Parathyroid adenoma (tissue), 2 donors: ENCODE measurements around the gene KDM1A.
"Not testable (repeated sequence)": the region's sequence is repeated elsewhere in the genome, so short reads cannot be mapped to it uniquely, and the experiment has no call there.

Source experiments
- H2AFZ ChIP-seq: fragments of 300-600 bp; sonication (generic); one replicate; pipeline ENCODE4 v1.7.0; 2017; ENCODE audit warnings: antibody characterized with exemption, mild to moderate bottlenecking
- H3K27ac ChIP-seq: fragments of 300-600 bp; sonication (generic); one replicate; pipeline ENCODE4 v1.7.0; 2017
- H3K27me3 ChIP-seq: fragments of 300-600 bp; sonication (generic); one replicate; pipeline ENCODE4 v1.7.0; 2017; ENCODE audit warnings: low read length; ENCODE audit not compliant: control insufficient read depth, insufficient read depth
- H3K36me3 ChIP-seq: fragments of 300-600 bp; sonication (generic); one replicate; pipeline ENCODE4 v1.7.0; 2017; ENCODE audit warnings: low read length; ENCODE audit not compliant: control insufficient read depth, insufficient read depth
- H3K4me1 ChIP-seq: fragments of 300-600 bp; sonication (generic); one replicate; pipeline ENCODE4 v1.7.0; 2017; ENCODE audit warnings: control low read depth
- H3K4me2 ChIP-seq: fragments of 300-600 bp; sonication (generic); one replicate; pipeline ENCODE4 v1.7.0; 2017; ENCODE audit warnings: low read length
- H3K4me3 ChIP-seq: fragments of 300-600 bp; sonication (generic); one replicate; pipeline ENCODE4 v1.7.0; 2017; ENCODE audit warnings: low read depth, low read length
- H3K79me2 ChIP-seq: fragments of 300-600 bp; sonication (generic); one replicate; pipeline ENCODE4 v1.7.0; 2017; ENCODE audit warnings: control low read depth
- H3K9ac ChIP-seq: fragments of 300-600 bp; sonication (generic); one replicate; pipeline ENCODE4 v1.7.0; 2017; ENCODE audit warnings: mild to moderate bottlenecking
- H3K9me3 ChIP-seq: fragments of 300-600 bp; sonication (generic); one replicate; pipeline ENCODE4 v1.7.0; 2017; ENCODE audit warnings: low read length; ENCODE audit not compliant: control insufficient read depth
- CTCF ChIP-seq: fragments of 300-600 bp; sonication (generic); IDR thresholded peaks from one replicate; pipeline ENCODE4 v1.7.0; 2017; ENCODE audit warnings: antibody characterized with exemption, mild to moderate bottlenecking
- donor health status: primary hyperparathyroidism.

Gene KDM1A

GRCh38 chr1:22972760-22973159 is 46.5 kb upstream of the KDM1A start, which contains the start of gene LACTBL1:
Gene LACTBL1 (minus strand): TSS chr1:22972866. CDS start chr1:22972316, 550 bp downstream.
- no peak within 1 kb of the TSS for H3K9ac ChIP-seq
- no peaks in the 10 kb centered on the region for H3K9me3 ChIP-seq
- H3K4me2 ChIP-seq = no peak within 1 kb of the TSS
- H3K79me2 ChIP-seq = no peaks in the 10 kb centered on the region
- no peak within 1 kb of the TSS for H2AFZ ChIP-seq
- no peaks in the 10 kb centered on the region for H3K4me1 ChIP-seq
- no peak for TF ChIP-seq CTCF
- no peaks in the 10 kb centered on the region for H3K27me3 ChIP-seq
- H3K4me3 ChIP-seq = no peak within 1 kb of the TSS
- H3K36me3 ChIP-seq = no peaks in the 10 kb centered on the region
- no peak within 1 kb of the TSS for H3K27ac ChIP-seq

GRCh38 chr1:22975694-22976093 is 43.6 kb upstream of the KDM1A start:
- H3K9me3 ChIP-seq = no peaks in the 10 kb centered on the region
- H3K9ac ChIP-seq = no peak overlapping the region
- H3K4me3 ChIP-seq = no peak overlapping the region
- no peak overlapping the region for H2AFZ ChIP-seq
- H3K27ac ChIP-seq = no peak overlapping the region
- no peaks in the 10 kb centered on the region for H3K27me3 ChIP-seq
- TF ChIP-seq CTCF = no peak
- no peaks in the 10 kb centered on the region for H3K4me1 ChIP-seq
- H3K4me2 ChIP-seq = no peak overlapping the region
- no peaks in the 10 kb centered on the region for H3K79me2 ChIP-seq
- no peaks in the 10 kb centered on the region for H3K36me3 ChIP-seq

GRCh38 chr1:22976127-22976460 is 43.2 kb upstream of the KDM1A start:
- no peak for TF ChIP-seq CTCF
- Histone ChIP-seq H3K79me2 (no peaks in the 10 kb centered on the region), H3K9me3 (no peaks in the 10 kb centered on the region), H3K4me3 (no peak overlapping the region), H3K27ac (no peak overlapping the region), H3K4me2 (no peak overlapping the region), H3K36me3 (no peaks in the 10 kb centered on the region), H3K4me1 (no peaks in the 10 kb centered on the region), H3K9ac (no peak overlapping the region), H2AFZ (peak overlapping the region; percentile 38), H3K27me3 (no peaks in the 10 kb centered on the region)

GRCh38 chr1:22976461-22977243 is 42.6 kb upstream of the KDM1A start:
- peak overlapping the region; percentile 38 for H2AFZ ChIP-seq
- peak; percentile 62 for TF ChIP-seq CTCF
- no peak overlapping the region for H3K4me2 ChIP-seq
- no peak overlapping the region for H3K27ac ChIP-seq
- H3K79me2 ChIP-seq = no peaks in the 10 kb centered on the region
- no peaks in the 10 kb centered on the region for H3K36me3 ChIP-seq
- H3K4me1 ChIP-seq = no peaks in the 10 kb centered on the region
- no peaks in the 10 kb centered on the region for H3K9me3 ChIP-seq
- no peak overlapping the region for H3K4me3 ChIP-seq
- no peaks in the 10 kb centered on the region for H3K27me3 ChIP-seq
- H3K9ac ChIP-seq = no peak overlapping the region

GRCh38 chr1:22978299-22978698 is 41.0 kb upstream of the KDM1A start:
- Histone ChIP-seq H3K27me3 (no peaks in the 10 kb centered on the region), H3K4me3 (no peak overlapping the region), H3K79me2 (no peaks in the 10 kb centered on the region), H3K9ac (no peak overlapping the region), H3K36me3 (no peaks in the 10 kb centered on the region), H3K27ac (no peak overlapping the region), H3K9me3 (no peaks in the 10 kb centered on the region), H3K4me2 (no peak overlapping the region), H3K4me1 (no peaks in the 10 kb centered on the region), H2AFZ (no peak overlapping the region)
- no peak for TF ChIP-seq CTCF

- not testable (repeated sequence) for H3K9ac ChIP-seq, H3K27ac ChIP-seq, H3K79me2 ChIP-seq, H3K36me3 ChIP-seq, H3K4me2 ChIP-seq, H3K9me3 ChIP-seq, H3K4me3 ChIP-seq, H3K4me1 ChIP-seq, H2AFZ ChIP-seq, H3K27me3 ChIP-seq
These were observed 38.8 kb upstream of the KDM1A start for GRCh38 chr1:22980471-22980790.
